Stimulated activated naive CD8-positive, alpha-beta T cell treated with anti-CD3 and anti-CD28 coated beads, Interleukin-15, Interleukin-2, amounts not matched to agents 100 ng/mL and 50 ng/mL, for 24 hours (primary cell): Measurements from ENCODE around the gene IQSEC3.

Experiments used
- H3K27ac Mint-ChIP-seq: one replicate; pipeline ENCODE4 v1.8.0; 2021; ENCODE audit warnings: mild to moderate bottlenecking, mixed read lengths
- H3K27me3 Mint-ChIP-seq: one replicate; pipeline ENCODE4 v1.8.0; 2021; ENCODE audit warnings: mixed read lengths
- H3K36me3 Mint-ChIP-seq: one replicate; pipeline ENCODE4 v1.8.0; 2021; ENCODE audit warnings: low read depth, mixed read lengths
- H3K4me1 Mint-ChIP-seq: one replicate; pipeline ENCODE4 v1.8.0; 2021; ENCODE audit warnings: low read depth, mixed read lengths
- H3K4me3 Mint-ChIP-seq: one replicate; pipeline ENCODE4 v1.8.0; 2021; ENCODE audit warnings: mild to moderate bottlenecking, mixed read lengths
- H3K9me3 Mint-ChIP-seq: one replicate; pipeline ENCODE4 v1.8.0; 2021; ENCODE audit warnings: mixed read lengths

IQSEC3 gene

DNA sequence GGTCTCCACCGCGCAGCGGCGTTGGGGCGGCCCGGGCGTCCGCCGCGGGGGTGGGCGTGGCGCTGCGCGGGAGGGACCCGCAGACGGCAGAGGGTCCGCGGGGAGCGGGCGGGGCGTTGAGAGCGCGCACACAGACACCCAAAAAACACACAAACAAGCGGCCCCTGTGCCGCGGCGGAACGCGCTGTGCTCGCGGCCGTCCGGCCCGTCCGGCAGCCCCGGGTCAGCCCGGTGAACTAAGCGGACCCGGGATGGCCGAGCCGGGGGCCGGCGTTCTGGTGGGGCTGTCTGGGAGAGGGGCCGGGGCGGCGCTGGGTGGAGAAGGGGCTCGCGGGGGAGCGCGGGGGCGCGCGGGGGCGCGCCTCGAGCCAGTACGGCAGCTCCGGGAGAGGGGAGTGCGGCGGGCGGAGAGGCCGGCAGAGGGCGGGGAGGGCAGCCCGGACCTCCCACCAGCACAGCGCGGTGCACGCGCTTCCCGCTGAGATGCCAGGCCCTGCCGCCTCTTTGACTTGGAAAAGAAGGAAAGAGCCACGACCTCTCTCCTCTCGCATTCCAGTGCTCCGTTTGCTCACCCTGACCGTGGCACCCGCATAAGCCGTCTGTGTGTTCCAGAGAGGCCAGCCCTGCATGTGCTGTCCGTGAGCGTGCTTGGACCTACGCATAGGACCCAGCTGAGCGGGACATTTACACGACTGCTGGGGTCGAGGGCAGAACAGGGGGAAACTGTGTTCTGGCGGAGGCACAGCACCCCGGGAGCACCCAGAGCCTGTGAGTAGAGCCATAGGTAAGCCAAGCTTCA is 137.1 kb downstream of the IQSEC3 start:
- Mint-ChIP-seq H3K36me3 (no peaks in the 10 kb centered on the region), H3K9me3 (no peaks in the 10 kb centered on the region), H3K4me1 (no peaks in the 10 kb centered on the region), H3K27me3 (peaks cover 43% of the 10 kb centered on the region), H3K4me3 (no peak overlapping the region), H3K27ac (no peak overlapping the region)

DNA sequence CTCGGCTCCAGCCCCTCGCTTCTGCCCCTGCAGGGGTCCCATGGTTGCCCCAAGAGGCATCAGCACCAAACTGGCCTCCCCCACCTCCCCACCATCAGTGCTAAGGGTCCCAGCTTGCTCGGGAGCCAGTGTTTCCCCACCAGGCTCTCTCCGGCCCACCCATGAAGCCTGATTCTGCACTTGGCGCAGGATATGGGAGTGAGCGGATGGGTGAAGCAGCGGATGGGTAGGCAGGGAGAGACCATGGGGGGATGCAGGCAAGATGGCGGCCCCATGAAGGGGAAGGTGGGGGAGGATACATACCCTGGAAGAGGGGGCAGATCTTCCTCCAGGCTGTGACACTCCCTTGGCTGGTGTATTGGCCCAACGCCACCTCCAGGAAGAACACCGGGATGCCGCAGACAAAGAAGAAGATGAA is 137.7 kb downstream of the IQSEC3 start:
- Mint-ChIP-seq H3K4me3 (no peak overlapping the region), H3K36me3 (no peaks in the 10 kb centered on the region), H3K4me1 (no peaks in the 10 kb centered on the region), H3K27ac (no peak overlapping the region), H3K9me3 (no peaks in the 10 kb centered on the region), H3K27me3 (peaks cover 43% of the 10 kb centered on the region)

DNA sequence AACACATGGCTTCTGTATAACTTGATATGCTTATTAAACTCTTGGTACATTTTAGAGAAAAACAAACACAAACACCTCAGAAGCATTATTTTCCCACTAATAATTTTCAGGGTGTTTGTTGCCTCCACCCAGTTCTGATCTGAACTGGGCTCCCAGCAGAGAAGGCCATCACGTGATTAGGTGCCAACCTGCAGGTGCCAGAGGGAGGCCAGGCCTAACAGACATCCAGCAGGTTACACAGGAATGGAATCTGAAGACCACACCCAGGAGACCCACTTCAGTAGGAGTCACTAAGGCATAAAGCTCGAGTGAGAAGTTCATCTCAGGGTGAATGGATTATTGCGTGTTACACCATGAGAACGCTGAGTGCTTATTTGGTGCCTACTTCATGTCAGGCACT is 138.5 kb downstream of the IQSEC3 start:
- no peaks in the 10 kb centered on the region for H3K36me3 Mint-ChIP-seq
- no peaks in the 10 kb centered on the region for H3K4me1 Mint-ChIP-seq
- H3K4me3 Mint-ChIP-seq = no peak overlapping the region
- no peaks in the 10 kb centered on the region for H3K9me3 Mint-ChIP-seq
- H3K27ac Mint-ChIP-seq = no peak overlapping the region
- peaks cover 43% of the 10 kb centered on the region for H3K27me3 Mint-ChIP-seq

DNA sequence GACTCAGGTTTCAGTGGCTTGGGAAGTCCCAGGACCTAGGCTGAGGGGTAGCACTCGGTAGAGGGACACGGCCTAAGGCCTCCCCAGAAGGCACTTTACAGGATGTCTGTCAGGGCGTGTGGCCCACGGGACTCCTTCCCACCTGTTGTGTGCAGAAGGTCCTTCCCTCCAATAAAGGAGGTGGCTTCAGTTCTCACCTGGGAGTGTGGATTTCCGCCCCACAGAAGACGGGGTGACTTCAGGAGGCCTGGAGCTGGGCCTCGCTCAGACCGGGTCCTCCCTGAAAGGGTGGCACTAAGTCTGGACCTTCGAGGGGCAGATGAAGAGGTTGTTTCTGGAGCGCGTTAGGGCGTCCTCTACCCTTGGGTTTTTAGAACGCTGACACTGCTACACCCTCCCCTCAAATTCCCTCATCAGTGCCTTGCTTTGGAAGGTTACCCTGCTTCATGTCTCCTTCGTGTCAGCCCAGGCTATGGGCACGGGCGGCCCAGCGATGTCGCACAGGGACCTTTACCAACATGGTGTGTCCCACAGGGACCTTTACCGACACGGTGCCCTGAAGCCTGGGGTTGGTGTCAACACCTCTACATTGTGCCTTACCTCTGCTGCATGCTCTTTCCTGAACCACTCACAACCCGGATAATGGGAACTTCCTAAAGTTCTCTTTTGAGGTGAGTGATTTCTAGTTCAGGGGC is 140.3 kb downstream of the IQSEC3 start:
- no peak overlapping the region for H3K27ac Mint-ChIP-seq
- no peaks in the 10 kb centered on the region for H3K36me3 Mint-ChIP-seq
- H3K4me1 Mint-ChIP-seq = no peaks in the 10 kb centered on the region
- H3K9me3 Mint-ChIP-seq = no peaks in the 10 kb centered on the region
- H3K27me3 Mint-ChIP-seq = peaks cover 47% of the 10 kb centered on the region
- H3K4me3 Mint-ChIP-seq = no peak overlapping the region

DNA sequence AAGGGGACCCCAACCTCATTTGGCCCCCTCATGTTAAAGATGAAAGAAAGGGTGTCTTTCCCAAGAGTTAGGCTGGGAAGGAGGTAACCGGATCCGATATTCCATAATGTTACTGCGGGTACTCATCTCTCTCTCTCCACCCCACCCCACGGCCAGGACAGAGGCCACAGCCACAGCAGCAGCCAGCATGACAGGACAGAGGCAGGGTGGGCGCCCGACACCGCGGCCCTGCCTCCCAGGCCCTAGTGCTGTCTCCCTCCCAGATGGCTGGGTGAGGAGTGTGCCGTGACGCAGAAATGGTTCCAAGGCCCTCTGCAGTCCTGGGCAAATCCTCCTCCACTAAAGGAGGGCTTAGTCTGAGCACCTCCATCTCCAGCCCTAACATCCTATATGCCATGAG is 141.2 kb downstream of the IQSEC3 start:
- Mint-ChIP-seq H3K27me3 (peaks cover 47% of the 10 kb centered on the region), H3K9me3 (no peaks in the 10 kb centered on the region), H3K4me3 (no peak overlapping the region), H3K4me1 (peaks cover 4% of the 10 kb centered on the region), H3K36me3 (no peaks in the 10 kb centered on the region), H3K27ac (no peak overlapping the region)

DNA sequence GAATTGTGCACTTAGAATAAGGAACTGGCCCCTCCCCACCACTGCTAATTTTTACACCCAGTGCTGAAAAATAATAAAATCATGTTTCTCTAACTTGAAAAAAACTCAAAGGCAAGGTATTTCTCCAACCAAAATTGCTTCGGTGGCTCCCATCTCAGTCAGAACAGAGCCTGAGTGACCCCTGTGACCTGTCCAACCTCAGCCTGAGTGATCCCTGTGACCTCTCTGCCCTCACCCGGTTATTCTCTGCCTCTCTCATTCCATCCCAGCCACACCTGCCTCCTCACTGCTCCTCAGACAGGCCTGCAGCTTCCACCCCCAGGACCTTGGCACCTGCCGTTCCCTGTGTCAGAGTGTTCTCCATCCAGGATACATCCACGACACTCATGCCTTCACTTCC is 142.2 kb downstream of the IQSEC3 start:
- no peaks in the 10 kb centered on the region for H3K9me3 Mint-ChIP-seq
- H3K4me3 Mint-ChIP-seq = no peak overlapping the region
- H3K36me3 Mint-ChIP-seq = no peaks in the 10 kb centered on the region
- no peak overlapping the region for H3K27ac Mint-ChIP-seq
- H3K4me1 Mint-ChIP-seq = peaks cover 4% of the 10 kb centered on the region
- peaks cover 52% of the 10 kb centered on the region for H3K27me3 Mint-ChIP-seq

DNA sequence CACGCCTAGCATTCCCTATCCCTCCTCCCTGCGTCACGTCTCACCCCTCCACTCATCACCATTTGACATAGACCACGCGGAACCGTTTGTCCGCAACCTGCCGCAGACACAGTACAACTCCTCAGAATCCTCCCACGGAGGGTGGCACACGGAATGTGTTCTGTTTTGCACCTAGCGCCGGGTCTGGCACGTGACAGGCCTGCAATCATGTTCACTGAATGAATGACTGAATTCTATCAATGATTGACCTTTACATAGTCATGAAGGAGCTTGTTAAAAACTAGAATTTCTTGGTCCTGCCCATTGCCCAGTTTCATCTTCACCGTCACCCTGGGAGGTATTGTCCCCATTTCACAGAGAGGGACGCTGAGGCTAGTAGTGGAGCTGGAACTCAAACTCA is 142.7 kb downstream of the IQSEC3 start:
- Mint-ChIP-seq H3K4me1 (peaks cover 4% of the 10 kb centered on the region), H3K27ac (no peak overlapping the region), H3K27me3 (peaks cover 52% of the 10 kb centered on the region), H3K36me3 (no peaks in the 10 kb centered on the region), H3K4me3 (no peak overlapping the region), H3K9me3 (no peaks in the 10 kb centered on the region)

DNA sequence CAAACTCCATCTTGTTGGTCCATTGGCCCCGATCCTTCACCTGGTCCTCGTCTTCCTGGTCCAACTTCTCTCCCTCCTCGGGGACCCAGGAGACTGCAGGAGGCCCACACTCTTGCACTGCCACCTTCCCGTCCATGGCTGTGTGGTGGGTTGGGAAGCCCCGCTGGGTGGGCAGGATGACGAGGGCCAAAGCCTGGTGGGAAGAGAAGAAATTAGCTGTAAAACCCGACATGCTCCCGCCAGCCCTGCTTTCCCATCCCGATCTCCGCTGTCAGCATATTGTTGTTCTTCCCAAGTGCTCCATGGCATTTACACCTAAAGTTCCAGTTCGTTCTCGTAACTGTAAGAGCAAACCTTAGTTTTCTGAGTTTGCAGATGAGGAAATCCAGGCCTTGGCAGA is 143.3 kb downstream of the IQSEC3 start:
- Mint-ChIP-seq H3K27ac (no peak overlapping the region), H3K4me3 (no peak overlapping the region), H3K9me3 (no peaks in the 10 kb centered on the region), H3K4me1 (peaks cover 4% of the 10 kb centered on the region), H3K27me3 (peaks cover 48% of the 10 kb centered on the region), H3K36me3 (no peaks in the 10 kb centered on the region)

DNA sequence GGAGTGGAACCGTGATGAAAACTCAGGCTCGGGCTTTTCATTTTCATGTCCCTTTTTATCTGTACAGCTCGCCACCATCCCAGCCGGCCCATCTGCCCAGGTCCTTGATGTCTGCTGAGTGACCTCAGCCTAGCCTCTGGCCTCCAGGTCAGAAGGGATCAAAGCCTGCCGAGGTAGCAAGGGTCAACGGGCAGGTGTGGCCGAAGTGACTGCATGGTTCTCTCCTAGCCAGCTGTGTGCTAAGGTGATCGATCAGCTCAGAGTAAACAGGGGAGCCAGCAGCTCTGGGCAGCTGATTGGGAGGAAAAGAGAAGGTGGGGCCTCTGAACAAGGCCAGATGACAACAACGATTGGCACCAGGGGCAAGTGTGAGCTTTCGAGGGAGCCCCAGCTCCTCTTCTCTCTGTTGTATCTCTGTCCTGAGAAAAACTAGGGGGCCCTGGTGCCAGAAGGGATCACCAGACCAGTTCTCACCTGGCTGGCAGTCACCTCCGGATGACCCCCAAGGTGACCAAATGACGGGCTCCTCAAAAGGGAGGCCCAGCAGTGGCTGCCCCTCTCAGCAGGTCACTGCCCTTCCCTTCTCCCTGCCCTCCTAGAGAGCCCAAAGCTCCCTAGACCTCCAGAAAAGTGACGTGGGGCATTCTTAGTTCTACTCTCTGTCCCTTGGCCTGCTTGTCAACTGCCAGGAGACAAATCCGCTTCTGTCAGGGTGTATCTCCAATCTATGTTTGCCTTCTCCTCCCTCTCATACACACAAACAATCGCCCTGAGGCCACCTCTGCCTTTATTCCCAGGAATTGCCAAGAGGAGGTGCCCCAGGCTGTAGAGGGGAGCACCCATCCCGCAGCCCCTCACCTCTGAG is 143.9 kb downstream of the IQSEC3 start:
- Mint-ChIP-seq H3K9me3 (no peaks in the 10 kb centered on the region), H3K36me3 (no peaks in the 10 kb centered on the region), H3K4me3 (no peak overlapping the region), H3K27ac (no peak overlapping the region), H3K4me1 (peaks cover 4% of the 10 kb centered on the region), H3K27me3 (peaks cover 43% of the 10 kb centered on the region)

DNA sequence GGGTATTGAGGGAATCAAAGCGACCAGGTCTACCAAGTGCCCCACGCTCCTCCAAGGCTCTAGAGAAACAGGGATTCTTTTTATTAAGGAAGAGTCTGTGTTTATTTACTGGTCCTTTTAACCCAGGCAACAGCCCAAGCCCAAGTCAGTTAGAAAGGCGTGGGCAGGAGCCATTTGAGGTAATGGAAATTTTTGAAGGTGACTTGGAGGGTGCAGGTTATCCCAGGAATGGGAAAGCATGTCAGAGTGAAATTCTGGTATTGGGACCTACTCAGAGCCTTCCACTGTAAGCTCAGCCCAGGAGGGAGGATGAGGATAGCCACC is 144.5 kb downstream of the IQSEC3 start:
- Mint-ChIP-seq H3K4me1 (peaks cover 4% of the 10 kb centered on the region), H3K4me3 (no peak overlapping the region), H3K9me3 (no peaks in the 10 kb centered on the region), H3K27ac (no peak overlapping the region), H3K27me3 (peaks cover 38% of the 10 kb centered on the region), H3K36me3 (no peaks in the 10 kb centered on the region)

DNA sequence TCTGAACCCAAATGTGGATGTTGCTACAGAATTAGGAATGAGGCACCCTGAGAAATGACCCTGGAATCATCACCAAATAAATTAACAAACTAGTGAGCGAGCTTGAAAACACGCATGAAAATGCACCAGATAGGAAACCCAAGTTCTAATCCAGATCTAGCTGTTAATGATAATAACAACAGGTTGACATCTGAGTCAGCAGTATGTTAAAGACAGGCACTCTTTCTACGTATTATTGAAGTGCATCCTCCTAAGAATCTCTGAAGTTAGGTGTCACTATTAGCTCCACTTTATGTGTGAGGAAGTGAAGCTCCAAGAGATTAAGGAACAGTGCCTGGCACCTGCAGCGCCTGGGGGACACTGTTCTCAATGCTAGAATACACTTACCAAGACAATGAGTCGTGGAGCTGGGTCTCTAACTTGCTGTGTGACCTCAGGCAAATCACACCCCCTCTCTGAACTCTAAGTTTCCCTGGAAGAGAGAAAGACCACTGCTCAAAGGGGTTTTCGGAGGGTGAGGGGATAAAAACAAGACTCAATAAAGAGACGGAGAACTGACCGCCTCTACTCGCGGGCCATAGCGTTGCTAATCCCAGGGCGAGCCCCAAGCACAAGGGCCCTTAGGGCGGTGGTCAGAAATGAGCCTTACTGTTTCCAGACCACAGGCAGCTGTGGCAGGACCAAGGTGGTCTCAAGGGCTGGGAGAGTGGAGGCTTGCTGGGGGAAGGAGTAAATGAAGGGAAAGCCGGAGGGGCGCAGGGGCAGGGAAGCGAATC is 145.3 kb downstream of the IQSEC3 start:
- H3K4me3 Mint-ChIP-seq = no peak overlapping the region

DNA sequence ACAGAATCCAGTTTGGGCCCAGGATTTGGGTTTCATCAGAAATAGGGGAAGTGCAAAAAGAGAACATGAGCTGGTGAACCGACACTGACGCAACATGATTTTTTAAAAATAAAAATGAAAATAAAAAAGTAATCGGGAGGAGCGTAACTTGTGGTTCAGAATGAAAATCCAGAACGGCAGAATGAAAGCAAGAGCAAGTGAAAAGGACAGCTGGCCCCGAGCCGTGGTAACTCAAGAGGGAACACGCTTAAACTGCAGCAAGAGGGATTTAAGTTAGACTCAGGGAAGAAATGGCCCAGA is 145.8 kb downstream of the IQSEC3 start:
- no peaks in the 10 kb centered on the region for H3K36me3 Mint-ChIP-seq
- H3K9me3 Mint-ChIP-seq = no peaks in the 10 kb centered on the region
- peaks cover 31% of the 10 kb centered on the region for H3K27me3 Mint-ChIP-seq
- no peak overlapping the region for H3K27ac Mint-ChIP-seq
- H3K4me1 Mint-ChIP-seq = peaks cover 4% of the 10 kb centered on the region
- no peak overlapping the region for H3K4me3 Mint-ChIP-seq

More for the DNA sequence above, 145.3 kb downstream of the IQSEC3 start:
- peaks cover 34% of the 10 kb centered on the region for H3K27me3 Mint-ChIP-seq
- H3K9me3 Mint-ChIP-seq = no peaks in the 10 kb centered on the region
- no peak overlapping the region for H3K27ac Mint-ChIP-seq
- H3K4me1 Mint-ChIP-seq = peaks cover 4% of the 10 kb centered on the region
- H3K36me3 Mint-ChIP-seq = no peaks in the 10 kb centered on the region

DNA sequence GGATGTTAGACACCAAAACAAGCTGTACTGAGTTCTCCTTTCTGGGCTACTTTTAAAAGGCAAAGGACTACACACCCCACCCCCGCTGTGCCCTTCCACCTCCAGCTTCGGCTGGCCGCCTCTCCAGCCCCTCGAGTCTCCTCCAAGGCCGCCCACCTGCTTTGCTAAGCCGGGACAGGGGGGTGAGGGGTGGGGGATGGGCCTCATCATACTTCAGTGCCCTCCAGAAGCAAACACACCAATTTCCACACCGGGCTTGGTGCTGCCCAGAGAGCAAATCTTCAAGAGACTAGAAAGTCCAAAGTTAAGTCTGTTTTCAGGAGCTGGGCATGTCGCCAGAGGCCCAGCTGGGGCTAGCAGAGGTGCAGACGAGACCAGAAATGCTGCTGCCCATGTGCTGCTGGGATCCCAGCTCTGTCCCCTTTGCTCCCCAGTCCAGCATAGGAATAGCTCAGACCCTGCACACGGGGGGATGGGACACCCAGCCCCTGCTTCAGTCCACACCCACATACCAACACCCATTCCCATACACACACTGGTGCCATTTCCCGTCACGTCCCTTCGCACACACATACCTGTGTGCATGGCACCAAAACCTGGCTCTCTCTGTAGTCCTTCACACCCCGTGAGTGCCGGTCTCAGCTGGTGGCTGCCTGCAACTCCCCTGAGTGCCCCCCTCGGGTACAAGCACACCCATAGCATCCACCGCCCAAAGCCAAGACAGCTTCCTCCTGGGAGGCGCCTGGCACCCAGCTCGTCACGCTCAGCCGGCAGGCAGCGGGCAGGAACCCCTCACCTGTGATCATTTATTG is 146.4 kb downstream of the IQSEC3 start:
- no peaks in the 10 kb centered on the region for H3K36me3 Mint-ChIP-seq
- H3K9me3 Mint-ChIP-seq = no peaks in the 10 kb centered on the region
- peaks cover 31% of the 10 kb centered on the region for H3K27me3 Mint-ChIP-seq
- H3K4me1 Mint-ChIP-seq = peaks cover 4% of the 10 kb centered on the region
- no peak overlapping the region for H3K27ac Mint-ChIP-seq
- no peak overlapping the region for H3K4me3 Mint-ChIP-seq

DNA sequence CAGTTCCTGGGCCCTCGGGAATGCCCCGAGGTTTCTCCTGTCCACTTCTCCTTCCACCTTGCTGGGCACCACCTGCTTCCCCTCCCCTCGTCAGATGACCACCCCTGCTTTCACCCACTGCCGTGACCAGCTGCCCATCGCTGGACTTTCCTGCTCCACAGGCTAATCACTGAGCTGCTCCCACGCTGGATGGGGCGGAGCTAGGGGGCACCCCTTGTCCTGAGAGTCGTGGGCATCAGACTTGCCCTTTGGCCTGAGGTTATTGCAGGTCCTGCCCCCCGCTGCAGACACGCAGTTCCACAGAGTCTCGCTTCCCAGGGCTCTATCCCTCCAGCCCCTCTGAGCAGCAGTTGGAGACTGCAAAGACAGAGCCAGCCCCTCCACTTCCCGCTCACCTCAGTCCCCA is 147.0 kb downstream of the IQSEC3 start:
- Mint-ChIP-seq H3K36me3 (no peaks in the 10 kb centered on the region), H3K27ac (no peak overlapping the region), H3K4me1 (peaks cover 4% of the 10 kb centered on the region)

More for the DNA sequence above, 147.0 kb downstream of the IQSEC3 start:
- no peaks in the 10 kb centered on the region for H3K9me3 Mint-ChIP-seq
- H3K27me3 Mint-ChIP-seq = peaks cover 31% of the 10 kb centered on the region
- H3K4me3 Mint-ChIP-seq = no peak overlapping the region
